Uterus (tissue), 2 donors: ENCODE results near the gene HSD3B2.

Experiments used
- POLR2A ChIP-seq, 2 donors: fragments of 450-650 bp; IDR thresholded peaks; one replicate each; pipeline ENCODE4 v1.6.1; 2016; ENCODE audit warnings: antibody characterized with exemption in 2 of 2, mild to moderate bottlenecking in 1 of 2, moderate library complexity in 1 of 2
- TF ChIP-seq, protein P1 (sequence below), 4 experiments: fragments of 200-600 bp in 2 of 4; fragments of 450-650 bp in 2 of 4; sonication (generic) in 2 of 4; IDR thresholded peaks; one replicate each; pipeline ENCODE4 v1.5.1; 2016 to 2019; ENCODE audit warnings: antibody characterized with exemption in 4 of 4, mild to moderate bottlenecking in 2 of 4, moderate library complexity in 1 of 4

DNA sequence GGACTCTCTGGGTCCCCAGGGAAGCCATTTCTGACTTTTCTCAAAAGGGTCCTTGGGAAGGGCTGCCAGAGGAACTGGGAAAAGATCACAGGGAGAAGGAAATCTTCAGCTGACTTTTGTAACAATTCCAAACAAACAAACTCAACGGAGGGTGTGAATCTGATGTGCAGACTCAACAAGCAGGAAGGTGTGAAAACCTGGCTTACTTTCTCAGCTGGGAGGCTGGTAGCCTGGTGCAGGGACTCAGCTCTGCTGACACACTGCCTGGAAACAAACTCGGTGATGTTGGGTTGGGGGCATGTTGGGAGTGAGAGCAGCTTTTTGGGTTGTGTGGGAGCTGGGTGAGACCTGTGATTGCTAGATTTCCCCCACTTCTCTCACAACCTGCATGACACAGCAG, 10.2 kb upstream of the HSD3B2 start:
- TF ChIP-seq, protein P1, sequence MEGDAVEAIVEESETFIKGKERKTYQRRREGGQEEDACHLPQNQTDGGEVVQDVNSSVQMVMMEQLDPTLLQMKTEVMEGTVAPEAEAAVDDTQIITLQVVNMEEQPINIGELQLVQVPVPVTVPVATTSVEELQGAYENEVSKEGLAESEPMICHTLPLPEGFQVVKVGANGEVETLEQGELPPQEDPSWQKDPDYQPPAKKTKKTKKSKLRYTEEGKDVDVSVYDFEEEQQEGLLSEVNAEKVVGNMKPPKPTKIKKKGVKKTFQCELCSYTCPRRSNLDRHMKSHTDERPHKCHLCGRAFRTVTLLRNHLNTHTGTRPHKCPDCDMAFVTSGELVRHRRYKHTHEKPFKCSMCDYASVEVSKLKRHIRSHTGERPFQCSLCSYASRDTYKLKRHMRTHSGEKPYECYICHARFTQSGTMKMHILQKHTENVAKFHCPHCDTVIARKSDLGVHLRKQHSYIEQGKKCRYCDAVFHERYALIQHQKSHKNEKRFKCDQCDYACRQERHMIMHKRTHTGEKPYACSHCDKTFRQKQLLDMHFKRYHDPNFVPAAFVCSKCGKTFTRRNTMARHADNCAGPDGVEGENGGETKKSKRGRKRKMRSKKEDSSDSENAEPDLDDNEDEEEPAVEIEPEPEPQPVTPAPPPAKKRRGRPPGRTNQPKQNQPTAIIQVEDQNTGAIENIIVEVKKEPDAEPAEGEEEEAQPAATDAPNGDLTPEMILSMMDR (IDR thresholded peaks at IDR 0.05), result no peak
- no peak for TF ChIP-seq POLR2A (IDR thresholded peaks at IDR 0.05)
